ENCODE results near the gene SULT1A1.

GRCh38 chr16:28563218-28563617 lies 46.6 kb downstream of the SULT1A1 start:
- TF ChIP-seq POLR2A (IDR thresholded peaks at IDR 0.05) (no peak), CTCF (IDR thresholded peaks at IDR 0.05) (no peak)
